ENCODE measurements around the gene PDSS2. TPM values are rescaled to one million over a fixed set of nuclear protein-coding genes. Genes with fewer than 3 reads are reported as not detected.

PDSS2 gene
- total RNA-seq, 1 experiment from 2014 or later = 17.8 TPM

DNA sequence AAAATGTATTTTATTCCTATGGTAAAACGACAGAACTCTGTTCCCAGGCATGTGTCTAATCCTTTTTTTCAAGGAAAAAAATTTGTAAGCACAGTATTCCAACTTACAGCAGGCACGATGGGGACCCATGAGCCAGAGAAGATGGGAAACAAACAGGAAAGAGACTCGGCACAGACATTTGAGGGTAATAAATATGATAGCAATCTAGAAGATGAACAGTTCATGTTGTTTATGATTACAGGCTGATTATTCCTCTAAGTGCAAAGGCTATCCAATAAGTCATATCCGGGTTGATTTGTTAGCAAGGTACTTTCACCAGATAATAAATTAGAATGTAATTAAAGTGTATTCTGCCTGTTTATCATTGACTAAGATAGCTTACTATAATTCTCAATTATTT lies 43.2 kb downstream of the PDSS2 start:
- DNase-seq = no peak
- no peaks in the 10 kb centered on the region for H3K4me1 ChIP-seq (replicated peaks; ENCODE audit: insufficient read depth)
- no peaks in the 10 kb centered on the region for H3F3A ChIP-seq (ENCODE audit: insufficient read depth, low read depth)
- no peak overlapping the region for H3K27ac ChIP-seq
- ChIA-PET POLR2A (ENCODE audit: unreplicated experiment) (interaction anchor here (0.5 kb wide), 1 partner anchor 65 kb away, joined by 3 read pairs; no protein-coding TSS in a partner anchor), CTCF (no interaction called here)
- H3K79me2 ChIP-seq (ENCODE audit: low read depth) = peaks cover 10% of the 10 kb centered on the region
- no peaks in the 10 kb centered on the region for H3K27me3 ChIP-seq (ENCODE audit: insufficient read depth, low read depth)
- H4K20me1 ChIP-seq (ENCODE audit: insufficient read depth) = no peaks in the 10 kb centered on the region
- TF ChIP-seq EZH2 (IDR thresholded peaks at IDR 0.05; ENCODE audit: low read depth) = no peak
- TF ChIP-seq, protein P1, sequence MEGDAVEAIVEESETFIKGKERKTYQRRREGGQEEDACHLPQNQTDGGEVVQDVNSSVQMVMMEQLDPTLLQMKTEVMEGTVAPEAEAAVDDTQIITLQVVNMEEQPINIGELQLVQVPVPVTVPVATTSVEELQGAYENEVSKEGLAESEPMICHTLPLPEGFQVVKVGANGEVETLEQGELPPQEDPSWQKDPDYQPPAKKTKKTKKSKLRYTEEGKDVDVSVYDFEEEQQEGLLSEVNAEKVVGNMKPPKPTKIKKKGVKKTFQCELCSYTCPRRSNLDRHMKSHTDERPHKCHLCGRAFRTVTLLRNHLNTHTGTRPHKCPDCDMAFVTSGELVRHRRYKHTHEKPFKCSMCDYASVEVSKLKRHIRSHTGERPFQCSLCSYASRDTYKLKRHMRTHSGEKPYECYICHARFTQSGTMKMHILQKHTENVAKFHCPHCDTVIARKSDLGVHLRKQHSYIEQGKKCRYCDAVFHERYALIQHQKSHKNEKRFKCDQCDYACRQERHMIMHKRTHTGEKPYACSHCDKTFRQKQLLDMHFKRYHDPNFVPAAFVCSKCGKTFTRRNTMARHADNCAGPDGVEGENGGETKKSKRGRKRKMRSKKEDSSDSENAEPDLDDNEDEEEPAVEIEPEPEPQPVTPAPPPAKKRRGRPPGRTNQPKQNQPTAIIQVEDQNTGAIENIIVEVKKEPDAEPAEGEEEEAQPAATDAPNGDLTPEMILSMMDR (conservative IDR thresholded peaks at IDR 0.05) = no peak
- H3K9me3 ChIP-seq (ENCODE audit: insufficient read depth, low read depth) = no peaks in the 10 kb centered on the region
- no peak overlapping the region for H2AFZ ChIP-seq
- BruUV-seq (replicated peaks) = no TSS peak
- no peak overlapping the region for H3K4me3 ChIP-seq
- intact Hi-C loops (cut with micrococcal nuclease; ENCODE audit: unreplicated experiment) = no loop called here
- no peaks in the 10 kb centered on the region for H3K9me2 ChIP-seq (ENCODE audit: insufficient read depth)
- H3K4me2 ChIP-seq = no peak overlapping the region
- H3K36me3 ChIP-seq (ENCODE audit: low read depth) = no peaks in the 10 kb centered on the region

DNA sequence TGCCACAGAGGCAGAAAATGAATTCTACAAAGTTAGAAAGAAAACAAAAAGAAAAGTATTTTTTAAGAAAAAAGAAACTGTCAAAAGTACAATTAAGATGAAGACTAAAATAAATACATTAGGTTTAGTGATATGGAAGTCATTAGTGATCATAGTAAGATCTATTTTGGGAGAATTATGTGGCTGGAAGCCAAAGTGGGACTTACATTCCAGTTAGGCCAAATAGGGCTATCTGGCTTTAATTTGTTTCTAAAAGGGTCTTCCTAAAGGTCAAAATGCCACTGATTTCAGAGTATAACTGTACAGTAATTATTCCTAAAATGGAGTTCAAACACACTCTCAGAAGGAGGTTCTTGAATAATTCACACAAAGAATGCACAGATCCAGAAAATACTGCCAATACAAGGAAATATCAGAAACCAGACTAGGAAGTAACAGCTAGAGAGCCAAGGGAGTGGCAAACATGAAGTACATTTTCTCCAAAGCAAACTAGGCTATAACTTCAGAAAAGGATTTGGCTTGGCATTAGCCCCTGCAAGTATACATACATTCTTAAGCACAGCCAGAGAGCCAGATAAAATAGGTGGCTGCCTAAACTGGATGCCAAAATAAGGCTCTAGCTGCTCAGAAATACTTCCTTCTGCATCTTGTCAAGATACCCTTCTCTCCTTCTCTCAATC lies 45.3 kb downstream of the PDSS2 start:
- Histone ChIP-seq H3K27me3 (ENCODE audit: insufficient read depth, low read depth) (no peaks in the 10 kb centered on the region), H3K36me3 (ENCODE audit: low read depth) (no peaks in the 10 kb centered on the region), H2AFZ (no peak overlapping the region), H3K4me1 (replicated peaks; ENCODE audit: insufficient read depth) (no peaks in the 10 kb centered on the region), H3K9me2 (ENCODE audit: insufficient read depth) (no peaks in the 10 kb centered on the region), H3K27ac (no peak overlapping the region), H3K4me2 (no peak overlapping the region), H4K20me1 (ENCODE audit: insufficient read depth) (no peaks in the 10 kb centered on the region), H3K79me2 (ENCODE audit: low read depth) (0 out of 2 replicates have a peak, but pooled peaks cover 9% of the 10 kb centered on the region), H3F3A (ENCODE audit: insufficient read depth, low read depth) (no peaks in the 10 kb centered on the region), H3K4me3 (no peak overlapping the region), H3K9me3 (ENCODE audit: insufficient read depth, low read depth) (no peaks in the 10 kb centered on the region)
- ChIA-PET CTCF (no interaction called here), POLR2A (ENCODE audit: unreplicated experiment) (no interaction called here)
- TF ChIP-seq, protein P1 (conservative IDR thresholded peaks at IDR 0.05) = no peak
- no peak for TF ChIP-seq EZH2 (IDR thresholded peaks at IDR 0.05; ENCODE audit: low read depth)
- BruUV-seq (replicated peaks) = no TSS peak
- no peak for DNase-seq
- intact Hi-C loops (cut with micrococcal nuclease; ENCODE audit: unreplicated experiment) = no loop called here

- POLR2A ChIA-PET (ENCODE audit: unreplicated experiment) = no interaction called here
- no peak overlapping the region for H3K4me2 ChIP-seq
- CTCF ChIA-PET = no interaction called here
- no TSS peak for BruUV-seq (replicated peaks)
- no peaks in the 10 kb centered on the region for H3K9me2 ChIP-seq (ENCODE audit: insufficient read depth)
- no peak overlapping the region for H3K27ac ChIP-seq
- TF ChIP-seq EZH2 (IDR thresholded peaks at IDR 0.05; ENCODE audit: low read depth) = no peak
- TF ChIP-seq, protein P1 (conservative IDR thresholded peaks at IDR 0.05) = no peak
- no peaks in the 10 kb centered on the region for H3K4me1 ChIP-seq (replicated peaks; ENCODE audit: insufficient read depth)
- H4K20me1 ChIP-seq (ENCODE audit: insufficient read depth) = no peaks in the 10 kb centered on the region
- H3K36me3 ChIP-seq (ENCODE audit: low read depth) = no peaks in the 10 kb centered on the region
- H3K27me3 ChIP-seq (ENCODE audit: insufficient read depth, low read depth) = no peaks in the 10 kb centered on the region
- no peaks in the 10 kb centered on the region for H3F3A ChIP-seq (ENCODE audit: insufficient read depth, low read depth)
- H2AFZ ChIP-seq = no peak overlapping the region
- intact Hi-C loops (cut with micrococcal nuclease; ENCODE audit: unreplicated experiment) = no loop called here
- H3K9me3 ChIP-seq (ENCODE audit: insufficient read depth, low read depth) = no peaks in the 10 kb centered on the region; the same call in 1 of the 2 replicates
- no peaks in the 10 kb centered on the region for H3K79me2 ChIP-seq (ENCODE audit: low read depth)
- DNase-seq = no peak
- no peak overlapping the region for H3K4me3 ChIP-seq
Measured at GRCh38 chr6:107411161-107411560, 48.2 kb downstream of the PDSS2 start.
